ENCODE measurements around the gene IL17RB.

Gene IL17RB, protein sequence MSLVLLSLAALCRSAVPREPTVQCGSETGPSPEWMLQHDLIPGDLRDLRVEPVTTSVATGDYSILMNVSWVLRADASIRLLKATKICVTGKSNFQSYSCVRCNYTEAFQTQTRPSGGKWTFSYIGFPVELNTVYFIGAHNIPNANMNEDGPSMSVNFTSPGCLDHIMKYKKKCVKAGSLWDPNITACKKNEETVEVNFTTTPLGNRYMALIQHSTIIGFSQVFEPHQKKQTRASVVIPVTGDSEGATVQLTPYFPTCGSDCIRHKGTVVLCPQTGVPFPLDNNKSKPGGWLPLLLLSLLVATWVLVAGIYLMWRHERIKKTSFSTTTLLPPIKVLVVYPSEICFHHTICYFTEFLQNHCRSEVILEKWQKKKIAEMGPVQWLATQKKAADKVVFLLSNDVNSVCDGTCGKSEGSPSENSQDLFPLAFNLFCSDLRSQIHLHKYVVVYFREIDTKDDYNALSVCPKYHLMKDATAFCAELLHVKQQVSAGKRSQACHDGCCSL

DNA sequence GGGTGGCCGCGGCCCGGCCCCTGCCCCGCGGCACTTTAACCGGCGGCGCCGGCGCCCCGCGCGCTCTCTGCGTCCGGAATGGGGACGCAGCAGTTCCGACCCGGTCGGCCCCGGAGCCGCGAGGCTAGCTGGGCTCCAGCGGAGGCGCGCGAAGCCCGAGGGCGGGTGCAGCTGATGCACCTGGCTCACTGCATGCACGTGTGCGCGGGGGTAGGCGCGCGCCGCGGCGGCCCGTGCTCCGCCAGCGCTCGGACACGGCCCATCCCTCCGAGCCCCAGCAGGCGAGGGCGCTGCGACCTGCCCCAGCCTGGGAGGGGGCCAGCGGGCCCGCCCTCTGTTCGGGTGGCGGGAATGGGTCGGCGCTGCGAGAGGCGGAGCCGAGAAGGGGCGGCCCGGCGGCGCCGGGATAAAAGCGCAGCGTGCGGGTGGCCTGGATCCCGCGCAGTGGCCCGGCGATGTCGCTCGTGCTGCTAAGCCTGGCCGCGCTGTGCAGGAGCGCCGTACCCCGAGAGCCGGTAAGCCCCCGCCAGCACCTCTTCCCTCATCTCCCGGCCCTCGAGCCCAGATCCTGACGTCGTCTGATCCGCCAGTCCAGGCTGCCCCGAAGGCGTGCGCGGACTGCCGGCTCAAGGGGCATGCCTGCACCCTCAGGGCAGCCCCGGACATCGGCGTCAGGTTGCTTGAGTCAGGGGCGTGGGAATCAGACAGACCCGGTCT is at the start of gene IL17RB, which contains the start of gene CHDH:
Gene IL17RB, plus strand, starts transcription at position 435 of the 717 bp plus-strand sequence. Its CDS starts 21 bp downstream, at position 456.
Gene CHDH, minus strand, starts transcription at position 286 of the 717 bp plus-strand sequence. CDS start 22,411 bp downstream, outside the sequence.
- DNase-seq = no peak

GRCh38 chr3:53798144-53798543 is 48.2 kb upstream of the IL17RB start:
- no peak for DNase-seq

- DNase-seq = no peak
Measured at GRCh38 chr3:53799338-53799865, 47.0 kb upstream of the IL17RB start.

DNA sequence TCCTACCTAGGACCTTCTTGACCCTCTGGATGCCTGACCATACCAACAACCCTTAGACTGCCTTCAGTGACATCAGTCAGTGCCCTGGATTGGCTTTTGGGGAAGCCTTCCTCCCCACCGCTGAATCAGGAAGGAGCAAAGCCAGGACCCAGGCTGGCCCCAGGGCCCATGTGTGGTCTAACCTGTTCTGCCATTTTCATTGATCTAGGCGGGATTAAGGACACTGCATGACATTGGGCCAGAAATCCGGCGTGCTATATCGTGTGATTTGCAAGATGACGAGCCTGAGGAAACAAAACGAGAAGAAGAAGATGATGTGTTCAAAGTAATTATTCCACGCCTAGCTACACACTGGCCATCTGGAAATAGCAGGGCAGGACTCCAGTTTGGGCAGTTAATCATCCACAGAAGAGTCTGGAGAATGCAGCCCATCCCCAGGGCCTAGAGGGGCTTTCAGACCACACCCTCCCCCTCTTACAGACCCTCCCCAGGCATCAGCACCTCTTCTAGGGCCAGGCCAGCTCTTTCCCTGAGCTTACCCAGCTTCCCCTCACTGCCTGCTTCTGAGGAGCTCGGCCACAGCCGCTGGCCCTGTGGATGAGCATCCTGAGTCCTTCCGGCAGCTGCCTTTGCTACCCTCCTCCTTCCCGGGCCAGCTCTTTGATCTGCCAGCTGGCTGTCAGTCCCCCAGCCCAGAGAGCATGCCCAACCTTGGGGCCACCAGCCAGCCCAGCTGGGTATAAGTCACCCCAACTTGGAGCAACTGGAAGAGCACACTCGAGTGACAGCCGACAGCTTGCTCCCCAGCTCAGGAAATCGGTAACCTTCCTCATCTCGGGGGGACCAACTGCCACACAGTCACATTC is 46.1 kb upstream of the IL17RB start:
- no peak for DNase-seq

DNA sequence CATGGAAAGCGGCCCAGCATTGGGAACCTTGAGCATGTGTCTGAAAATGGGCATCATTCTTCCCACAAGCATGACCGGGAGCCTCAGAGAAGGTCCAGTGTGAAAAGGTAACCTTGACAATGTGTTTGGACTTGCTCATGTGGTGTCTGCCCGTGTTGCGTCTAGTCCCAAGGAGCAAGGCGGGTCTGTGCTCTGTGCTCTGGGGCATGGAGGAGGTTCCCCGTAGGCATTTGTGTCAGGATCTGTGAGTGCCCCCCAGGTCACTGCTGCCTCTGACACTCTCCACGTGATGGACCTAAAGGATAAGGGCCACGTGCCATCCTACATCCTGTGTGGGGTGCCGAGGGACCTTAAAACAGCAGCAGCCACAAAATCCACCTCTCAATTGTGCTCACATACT is 45.0 kb upstream of the IL17RB start:
- DNase-seq = no peak

DNA sequence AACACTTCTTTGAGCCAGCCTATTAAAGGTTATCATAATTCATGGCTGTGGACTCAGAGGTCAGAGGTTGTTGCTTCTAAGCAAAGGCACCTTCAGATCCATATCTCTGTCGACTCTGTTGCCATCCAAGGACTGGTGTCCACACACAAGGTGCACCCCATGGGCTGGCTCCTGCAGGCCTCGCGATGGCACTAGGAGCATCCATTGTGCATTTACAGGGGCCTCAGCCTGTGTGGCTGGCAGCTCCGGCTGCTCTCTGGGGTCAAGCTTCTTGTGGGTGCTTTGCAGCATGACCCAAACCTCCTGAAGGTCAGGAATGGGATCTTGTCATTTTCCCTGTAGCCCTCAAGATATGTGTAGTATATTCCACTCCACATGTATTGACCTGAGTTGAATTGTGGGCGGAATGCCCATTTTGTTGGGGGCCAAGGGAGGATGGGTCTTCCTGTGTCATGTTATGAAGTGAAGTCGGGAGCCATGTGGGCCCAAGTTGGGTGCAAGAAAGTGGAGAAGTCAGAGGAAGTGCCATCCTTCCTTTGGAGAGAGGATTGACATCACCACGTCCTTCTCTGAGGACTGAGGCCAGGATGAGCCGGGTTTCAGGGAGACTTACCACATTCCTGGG is 44.0 kb upstream of the IL17RB start:
- DNase-seq = no peak

DNA sequence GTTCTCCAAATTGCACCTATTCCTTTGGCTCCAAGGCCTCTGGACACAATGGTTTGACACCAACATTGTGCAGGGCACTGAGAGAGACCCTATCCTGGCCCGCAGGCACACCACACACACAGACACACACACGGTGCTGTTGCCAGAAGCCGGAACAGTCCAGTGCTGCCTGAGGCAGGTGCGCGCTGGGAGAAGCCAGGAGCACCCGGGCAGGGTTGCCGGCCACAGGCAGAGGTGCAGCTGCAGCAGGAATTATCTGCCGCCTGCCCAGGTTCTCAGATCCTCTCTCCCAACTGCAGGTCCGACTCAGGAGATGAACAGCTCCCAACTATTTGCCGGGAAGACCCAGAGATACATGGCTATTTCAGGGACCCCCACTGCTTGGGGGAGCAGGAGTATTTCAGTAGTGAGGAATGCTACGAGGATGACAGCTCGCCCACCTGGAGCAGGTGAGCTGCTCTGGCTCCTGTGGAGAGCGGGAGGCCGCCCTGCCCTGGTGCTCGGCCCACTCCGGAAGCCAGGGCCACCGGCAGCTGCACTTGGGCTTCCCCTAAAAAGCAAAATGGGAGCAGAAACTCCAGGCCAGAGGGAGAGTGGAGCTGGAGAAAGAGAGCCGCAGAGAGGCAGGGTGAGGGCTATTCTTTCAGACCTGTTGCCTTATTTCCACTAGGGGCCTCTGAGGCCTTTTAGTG is 43.1 kb upstream of the IL17RB start:
- no peak for DNase-seq

- no peak for DNase-seq
Measured at GRCh38 chr3:53803816-53804695, 42.3 kb upstream of the IL17RB start.

DNA sequence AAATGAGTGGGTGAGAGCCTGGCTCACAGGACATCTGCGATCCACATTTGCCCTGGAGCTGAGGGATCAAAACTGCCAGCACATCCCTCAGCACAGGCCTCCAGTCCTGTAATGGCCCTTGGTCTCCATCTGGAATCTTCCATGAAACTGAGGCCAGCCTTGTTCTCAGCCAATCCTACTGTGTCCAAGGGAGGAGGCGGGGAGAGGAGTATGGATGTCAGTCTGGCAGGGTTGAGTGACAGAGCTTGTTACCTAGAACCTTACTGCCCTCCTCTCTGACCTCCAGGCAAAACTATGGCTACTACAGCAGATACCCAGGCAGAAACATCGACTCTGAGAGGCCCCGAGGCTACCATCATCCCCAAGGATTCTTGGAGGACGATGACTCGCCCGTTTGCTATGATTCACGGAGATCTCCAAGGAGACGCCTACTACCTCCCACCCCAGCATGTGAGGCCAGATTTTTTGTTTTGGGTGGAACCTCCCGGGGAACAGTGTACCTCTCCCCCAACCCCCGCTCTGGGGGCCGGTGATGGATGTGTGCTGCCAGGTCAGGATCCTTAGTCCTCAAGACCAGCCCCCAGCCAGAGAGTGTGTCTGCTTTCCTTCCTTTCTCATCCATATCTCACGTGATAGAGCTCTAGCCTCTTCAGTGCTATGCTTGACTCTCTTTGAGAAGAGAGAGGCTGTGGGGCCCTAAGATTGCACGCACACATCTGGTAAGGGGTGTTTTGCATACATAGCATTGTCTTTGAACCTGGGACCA is 41.5 kb upstream of the IL17RB start:
- no peak for DNase-seq

DNA sequence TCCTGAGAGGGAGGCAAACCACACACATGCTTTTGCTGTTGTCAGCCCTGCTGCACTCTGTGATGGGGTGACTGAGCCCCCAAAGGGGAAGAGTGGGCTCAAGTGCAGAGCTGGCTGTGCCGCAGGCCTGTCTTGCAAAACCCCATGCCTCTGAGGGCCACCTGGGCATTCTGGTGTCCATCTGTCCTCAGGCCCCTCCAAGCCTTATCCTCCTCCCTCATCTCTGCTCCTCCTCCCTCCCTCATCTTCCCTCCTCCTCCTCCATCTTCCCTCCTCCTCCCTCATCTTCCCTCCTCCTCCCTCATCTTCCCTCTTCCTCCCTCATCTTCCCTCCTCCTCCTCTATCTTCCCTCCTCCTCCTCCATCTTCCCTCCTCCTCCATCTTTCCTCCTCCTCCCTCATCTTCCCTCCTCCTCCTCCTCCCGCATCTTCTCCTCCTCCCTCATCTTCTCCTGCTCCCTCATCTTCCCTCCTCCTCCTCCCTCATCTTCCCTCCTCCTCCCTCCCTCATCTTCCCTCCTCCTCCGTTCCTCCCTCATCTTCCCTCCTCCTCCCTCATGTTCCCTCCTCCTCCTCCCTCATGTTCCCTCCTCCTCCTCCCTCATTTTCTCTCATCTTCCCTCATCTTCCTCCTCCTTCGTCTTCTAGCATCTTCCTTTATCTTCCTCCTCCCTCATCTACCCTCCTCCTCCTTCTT is 40.8 kb upstream of the IL17RB start:
- DNase-seq = no peak

- DNase-seq = no peak
Measured at GRCh38 chr3:53806182-53807116, 39.9 kb upstream of the IL17RB start.

DNA sequence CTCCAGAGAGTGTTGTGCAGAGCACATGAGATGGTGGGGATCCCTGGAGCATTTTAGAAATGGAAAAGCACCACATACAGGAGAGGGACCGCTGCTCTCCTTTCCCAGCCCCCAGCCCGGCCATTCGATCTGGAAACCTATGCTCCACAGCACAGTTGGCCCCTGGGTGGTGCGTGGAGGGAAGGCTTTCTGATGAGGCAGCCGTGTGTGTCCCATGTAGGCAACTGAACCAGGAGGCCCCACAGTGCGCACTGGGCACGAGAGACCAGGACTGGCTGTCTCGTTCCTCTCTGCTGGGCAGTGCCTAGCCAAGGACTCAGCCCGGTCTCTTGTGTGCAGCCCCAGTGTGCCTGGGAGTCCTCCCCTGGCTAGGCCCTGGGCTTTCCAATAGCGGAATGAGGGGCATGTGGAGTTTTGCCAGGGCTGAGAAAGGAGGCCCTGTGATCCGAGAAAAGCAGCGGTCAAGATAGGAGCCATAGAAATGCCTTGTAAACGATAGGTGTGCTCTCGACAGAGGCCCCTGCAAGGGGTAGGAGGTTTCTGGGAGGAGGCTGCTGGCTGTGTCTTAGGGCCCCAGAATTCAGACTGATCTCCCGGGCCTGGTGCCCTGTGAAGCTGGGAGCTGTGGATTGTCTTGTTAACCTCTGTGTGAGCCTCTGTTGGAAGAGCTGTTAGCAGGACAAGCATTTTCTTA is 39.1 kb upstream of the IL17RB start:
- DNase-seq = no peak

GRCh38 chr3:53808496-53808895 is 37.9 kb upstream of the IL17RB start:
- DNase-seq = no peak

DNA sequence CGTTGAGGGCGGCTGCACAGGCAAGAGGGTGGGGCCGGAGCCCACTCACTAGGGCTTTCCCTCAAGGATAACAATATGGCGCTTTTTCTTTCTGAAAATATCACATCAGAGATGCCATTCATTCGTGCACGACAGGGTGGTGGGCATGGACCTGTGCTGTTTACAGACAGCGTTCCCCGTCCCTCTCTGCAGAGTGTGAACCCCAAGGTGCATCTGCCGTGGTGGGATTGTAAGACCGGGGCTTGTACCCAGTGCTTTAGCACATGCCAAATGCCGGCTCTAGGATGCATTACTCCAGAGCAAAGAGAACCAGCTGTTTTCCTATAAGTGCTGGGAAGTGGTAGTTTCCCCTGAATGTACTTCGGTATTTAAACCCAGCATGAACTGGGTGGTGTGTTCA is 37.1 kb upstream of the IL17RB start:
- no peak for DNase-seq

- no peak for DNase-seq
Measured at GRCh38 chr3:53809764-53810400, 36.5 kb upstream of the IL17RB start.

GRCh38 chr3:53811143-53811927 is 35.0 kb upstream of the IL17RB start:
- no peak for DNase-seq

All from CD4-positive, alpha-beta T cell treated with Interferon gamma for 1 hour (primary cell).